H1 (cell line): ENCODE data around the gene ITPR1. TPM values are rescaled to one million over a fixed set of nuclear protein-coding genes. Genes with fewer than 3 reads are reported as not detected.

Source experiments
- BCL11A ChIP-seq, 2 experiments: IDR thresholded peaks; one replicate each; pipeline ENCODE4 v1.6.1; 2011; ENCODE audit warnings: low read depth in 2 of 2, low read length in 2 of 2, mild to moderate bottlenecking in 2 of 2
- HDAC6 ChIP-seq: IDR thresholded peaks from one replicate; pipeline ENCODE4 v1.7.1; 2012; ENCODE audit warnings: low read depth, mild to moderate bottlenecking, inconsistent platforms, low read length, moderate library complexity
- KDM5A ChIP-seq: fragments of 200-600 bp; IDR thresholded peaks from 2 replicates; pipeline ENCODE4 v1.7.1; 2012; ENCODE audit warnings: mild to moderate bottlenecking, low read length, inconsistent platforms, mixed read lengths
- NRF1 ChIP-seq: IDR thresholded peaks from 2 replicates; pipeline ENCODE4 v1.6.1; 2011; ENCODE audit warnings: mild to moderate bottlenecking, low read depth, low read length, improper control_type of control experiment
- SAP30 ChIP-seq: fragments of 300-600 bp; sonication (generic); IDR thresholded peaks from 2 replicates; pipeline ENCODE4 v1.7.1; 2012; ENCODE audit warnings: low read length, moderate library complexity, mild to moderate bottlenecking, inconsistent platforms; ENCODE audit not compliant: insufficient read depth, insufficient replicate concordance
- SIN3A ChIP-seq, 2 experiments: IDR thresholded peaks in 1 of 2; conservative IDR thresholded peaks in 1 of 2; 2 replicates each; pipeline ENCODE4 v1.6.1; 2011 to 2012; ENCODE audit warnings: low read length in 2 of 2, improper control_type of control experiment in 1 of 2, low read depth in 1 of 2, mild to moderate bottlenecking in 1 of 2
- polyA plus RNA-seq, 7 experiments: library from polyadenylated mRNA; depleted of rRNA in 3 of 7; stranded (reverse) in 5 of 7; unstranded in 2 of 7; fragments of >200 nt in 5 of 7; fragments of 200-250 nt in 2 of 7; gene quantifications; 1 replicate in 5 of 7; 2 replicates in 1 of 7; 4 replicates in 1 of 7; pipeline versions ENCODE4 v1.2.1 to v1.2.3, GENCODE V29; 2011 to 2013; ENCODE audit warnings: missing spikeins in 2 of 7, mixed read lengths in 2 of 7
- total RNA-seq: library from RNA; stranded (reverse); fragmentation: NEBNext Ultra II Directional; extraction: Animal tissue kit (Norgen Biotek cat#: 25700); gene quantifications from 2 replicates; pipeline ENCODE4 v1.2.1, GENCODE V29; 2021
- TF ChIP-seq, protein P1 (sequence below): IDR thresholded peaks from 2 replicates; pipeline ENCODE4 v1.6.1; 2012; ENCODE audit warnings: inconsistent platforms

ITPR1 gene
- total and polyA plus RNA-seq, 2 of the 8 experiments (the other 6 are each of a cell fraction or from before 2014, with no cell fraction given) = 2.5 to 16.3 TPM

DNA sequence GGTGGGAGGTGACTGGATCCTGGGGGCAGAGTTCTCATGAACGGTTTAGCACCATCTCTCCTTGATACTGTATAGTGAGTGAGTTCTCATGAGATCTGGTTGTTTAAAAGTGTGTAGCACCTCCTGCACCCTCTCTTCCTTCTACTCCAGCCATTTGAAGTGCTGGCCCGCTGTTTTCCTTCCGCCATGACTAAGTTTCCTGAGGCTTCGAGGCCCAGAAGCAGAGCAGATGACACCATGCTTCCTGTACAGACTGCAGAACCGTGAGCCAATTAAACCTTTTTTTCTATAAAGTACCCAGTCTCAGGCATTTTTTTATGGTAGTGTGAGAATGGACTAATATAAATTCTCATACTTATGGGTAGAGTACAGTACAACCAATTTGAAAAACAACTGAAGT is 362.5 kb downstream of the ITPR1 start (continued):
- TF ChIP-seq HDAC6 (no peak), SAP30 (no peak), BCL11A (IDR thresholded peaks at IDR 0.05; ENCODE audit: low read depth in 2 of 2, low read length in 2 of 2) (no peak), KDM5A (no peak), SIN3A (conservative IDR thresholded peaks at IDR 0.05 in 1 of 2, IDR thresholded peaks at IDR 0.05 in 1 of 2; ENCODE audit: low read depth in 1 of 2, low read length in 2 of 2) (no peak), NRF1 (no peak)
- TF ChIP-seq, protein P1, sequence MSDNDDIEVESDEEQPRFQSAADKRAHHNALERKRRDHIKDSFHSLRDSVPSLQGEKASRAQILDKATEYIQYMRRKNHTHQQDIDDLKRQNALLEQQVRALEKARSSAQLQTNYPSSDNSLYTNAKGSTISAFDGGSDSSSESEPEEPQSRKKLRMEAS = no peak
